Gastrocnemius medialis (tissue), 4 donors: ENCODE results near the gene TMEM18. TPM values are rescaled to one million over a fixed set of nuclear protein-coding genes. Genes with fewer than 3 reads are reported as not detected.

ENCODE experiments used
- ATAC-seq, 2 donors: fragments of 150-250 bp; one replicate each; pipeline ENCODE4 v1.9.1; 2016
- DNase-seq, 2 donors: peaks; one replicate each; pipeline ENCODE4 v3.0.0-alpha.2; 2019
- H3K27ac ChIP-seq, 4 donors: fragments of 200-600 bp; sonication (generic); 1 replicate in 1 of 4; 2 replicates in 3 of 4; pipeline ENCODE4 v1.5.1; 2016 to 2018; ENCODE audit warnings: mild to moderate bottlenecking in 2 of 4, moderate library complexity in 1 of 4
- H3K27me3 ChIP-seq, 3 donors: fragments of 200-600 bp; sonication (generic) in 2 of 3; 1 replicate in 1 of 3; 2 replicates in 2 of 3; pipeline versions ENCODE4 v1.5.1 to v1.6.0; 2016 to 2019; ENCODE audit warnings: mild to moderate bottlenecking in 1 of 3, moderate library complexity in 1 of 3
- H3K36me3 ChIP-seq, 2 donors: fragments of 200-600 bp; sonication (generic) in 1 of 2; one replicate each; pipeline ENCODE4 v1.5.1; 2017 to 2018
- H3K4me1 ChIP-seq, 2 donors: fragments of 200-600 bp; sonication (generic) in 1 of 2; one replicate each; pipeline ENCODE4 v1.5.1; 2016 to 2017; ENCODE audit warnings: mild to moderate bottlenecking in 2 of 2
- H3K4me3 ChIP-seq, 4 donors: fragments of 200-600 bp; sonication (generic) in 3 of 4; 1 replicate in 1 of 4; 2 replicates in 3 of 4; pipeline ENCODE4 v1.5.1; 2016 to 2019; ENCODE audit warnings: mild to moderate bottlenecking in 2 of 4
- H3K9me3 ChIP-seq, 3 donors: fragments of 200-600 bp; sonication (generic) in 2 of 3; 1 replicate in 1 of 3; 2 replicates in 2 of 3; pipeline ENCODE4 v1.5.1; 2016 to 2019
- CTCF ChIP-seq, 5 experiments: fragments of 450-650 bp in 3 of 5; fragments of 200-600 bp in 2 of 5; sonication (generic) in 2 of 5; IDR thresholded peaks in 4 of 5; conservative IDR thresholded peaks in 1 of 5; 1 replicate in 4 of 5; 2 replicates in 1 of 5; pipeline ENCODE4 v1.5.1; 2016 to 2019; ENCODE audit warnings: antibody characterized with exemption in 5 of 5, mild to moderate bottlenecking in 3 of 5, moderate library complexity in 3 of 5
- POLR2A ChIP-seq, 2 donors: fragments of 450-650 bp; IDR thresholded peaks; one replicate each; pipeline ENCODE4 v1.6.1; 2017; ENCODE audit warnings: antibody characterized with exemption in 2 of 2, mild to moderate bottlenecking in 2 of 2, moderate library complexity in 2 of 2
- in situ Hi-C, 4 donors: fragments of 200-750 bp; cut with MboI; loops; one replicate each; pipeline versions ENCODE4 v1.15.0 to v1.8.0; 2017; ENCODE audit warnings: low sequenced_read_pairs in 4 of 4
- intact Hi-C: fragments of 100-400 bp; cut with DNase I; formaldehyde crosslinking; loops from one replicate; pipeline ENCODE4 v1.15.1; 2023; ENCODE audit warnings: low total_unique reads
- total RNA-seq, 4 donors: library from RNA; depleted of rRNA; stranded (reverse); fragments of >200 nt; gene quantifications; one replicate each; pipeline versions ENCODE4 v1.1.0 to v1.2.3, GENCODE V29; 2016

The TMEM18 gene
- total RNA-seq, 4 donors from 2014 or later: 9.0 to 26.1 (median 12.3) TPM

DNA sequence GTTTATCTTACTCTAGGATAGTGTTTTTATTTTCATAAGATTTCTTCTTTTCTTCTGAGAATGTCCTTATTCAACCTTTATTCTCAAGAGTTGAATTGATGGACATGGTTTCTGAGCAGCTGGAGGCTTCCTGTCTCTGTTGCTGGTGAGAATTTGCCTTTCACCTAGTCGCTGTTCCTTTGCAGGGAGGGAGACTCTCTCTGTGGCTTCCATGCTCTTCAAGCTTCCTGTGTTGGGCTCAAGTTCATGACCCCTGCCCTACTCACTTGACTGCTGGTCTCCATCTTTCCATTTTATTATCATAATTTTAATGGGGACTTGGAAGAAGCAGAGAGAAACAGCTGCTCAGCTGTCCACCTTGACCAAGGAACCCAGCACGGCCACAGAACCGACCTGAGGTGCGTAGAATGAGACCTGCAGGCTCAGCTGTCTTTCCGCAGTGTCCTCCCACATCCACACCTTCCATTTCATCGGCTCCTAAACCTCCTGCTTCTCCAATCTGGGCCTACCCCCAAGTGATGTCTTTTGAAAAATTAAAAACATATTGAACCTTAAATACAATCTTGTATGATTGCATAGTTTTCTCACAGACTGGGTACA is 24.2 kb downstream of the TMEM18 start:
- Histone ChIP-seq H3K27me3 (no peaks in the 10 kb centered on the region), H3K4me1 (no peaks in the 10 kb centered on the region), H3K4me3 (no peak overlapping the region), H3K36me3 (no peaks in the 10 kb centered on the region), H3K9me3 (no peaks in the 10 kb centered on the region), H3K27ac (no peak overlapping the region)
- no peak for TF ChIP-seq POLR2A (IDR thresholded peaks at IDR 0.05)
- no peak for TF ChIP-seq CTCF (IDR thresholded peaks at IDR 0.05 in 4 of 5, conservative IDR thresholded peaks at IDR 0.05 in 1 of 5)
- ATAC-seq (no peak), DNase-seq (no peak)
- in situ Hi-C loops (no loop called here), intact Hi-C loops (no loop called here)

DNA sequence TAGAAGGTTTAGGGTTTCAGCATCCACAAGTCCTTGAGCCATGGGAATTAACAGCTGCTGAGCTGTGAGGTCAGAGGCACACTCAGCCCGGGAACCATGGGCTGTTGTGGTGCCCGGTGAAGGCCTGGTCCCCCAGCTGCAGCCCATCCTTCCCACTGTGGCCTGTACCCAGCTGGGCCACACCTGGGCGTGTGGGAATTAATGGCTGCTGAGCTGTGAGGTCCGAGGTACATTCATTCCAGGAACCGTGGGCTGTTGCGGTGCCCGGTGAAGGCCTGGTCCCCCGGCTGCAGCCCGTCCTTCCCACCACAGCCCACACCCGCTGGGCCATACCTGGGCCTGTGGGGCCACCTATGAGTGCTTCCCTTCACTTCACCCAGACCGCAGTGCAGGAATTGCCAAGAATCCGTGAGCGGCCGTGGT is 25.2 kb downstream of the TMEM18 start:
- no peaks in the 10 kb centered on the region for H3K4me1 ChIP-seq
- no peaks in the 10 kb centered on the region for H3K36me3 ChIP-seq
- no peaks in the 10 kb centered on the region for H3K27me3 ChIP-seq
- no peak overlapping the region for H3K4me3 ChIP-seq
- no peaks in the 10 kb centered on the region for H3K9me3 ChIP-seq
- ATAC-seq: no peak
- TF ChIP-seq POLR2A (IDR thresholded peaks at IDR 0.05) (no peak), CTCF (IDR thresholded peaks at IDR 0.05 in 4 of 5, conservative IDR thresholded peaks at IDR 0.05 in 1 of 5) (no peak)
- intact Hi-C loops: no loop called here
- no peak overlapping the region for H3K27ac ChIP-seq
- DNase-seq: no peak
- in situ Hi-C loops: no loop called here

- Histone ChIP-seq H3K9me3 (no peaks in the 10 kb centered on the region), H3K4me1 (no peaks in the 10 kb centered on the region), H3K27me3 (no peaks in the 10 kb centered on the region), H3K27ac (no peak overlapping the region), H3K36me3 (no peaks in the 10 kb centered on the region), H3K4me3 (no peak overlapping the region)
- intact Hi-C loops: no loop called here
- DNase-seq: no peak
- ATAC-seq: no peak
- in situ Hi-C loops: no loop called here
- no peak for TF ChIP-seq POLR2A (IDR thresholded peaks at IDR 0.05)
Measured at GRCh38 chr2:650343-651310, 26.6 kb downstream of the TMEM18 start.

- Histone ChIP-seq H3K4me1 (no peaks in the 10 kb centered on the region), H3K27me3 (peaks cover 0 to 6% (median 4%) of the 10 kb centered on the region in 3 donors), H3K36me3 (no peaks in the 10 kb centered on the region), H3K9me3 (no peaks in the 10 kb centered on the region), H3K4me3 (no peak overlapping the region), H3K27ac (no peak overlapping the region)
- in situ Hi-C loops (no loop called here), intact Hi-C loops (no loop called here)
- DNase-seq (no peak), ATAC-seq (no peak)
- no peak for TF ChIP-seq CTCF (IDR thresholded peaks at IDR 0.05 in 4 of 5, conservative IDR thresholded peaks at IDR 0.05 in 1 of 5)
Measured at GRCh38 chr2:649426-650342, 27.5 kb downstream of the TMEM18 start.
